H9 (cell line): ENCODE measurements around the gene NUBPL. TPM values are rescaled to one million over a fixed set of nuclear protein-coding genes. Genes with fewer than 3 reads are reported as not detected.

Experiments used
- DNase-seq: peaks from one replicate; pipeline ENCODE4 v3.0.0-alpha.2; 2017
- H2AFZ ChIP-seq: one replicate; pipeline ENCODE4 v1.6.1; 2013; ENCODE audit warnings: mild to moderate bottlenecking, low read length, control low read depth, moderate library complexity
- H2AK5ac ChIP-seq: 2 replicates; pipeline ENCODE4 v1.6.1; 2013; ENCODE audit warnings: low read length, control low read depth, mixed read lengths; ENCODE audit not compliant: insufficient read length
- H2BK120ac ChIP-seq: one replicate; pipeline ENCODE4 v1.6.1; 2013; ENCODE audit warnings: low read depth, mild to moderate bottlenecking, low read length, control low read depth, inconsistent platforms; ENCODE audit not compliant: poor library complexity, severe bottlenecking
- H2BK12ac ChIP-seq: 2 replicates; pipeline ENCODE4 v1.6.1; 2013; ENCODE audit warnings: low read length, control low read depth, mixed read lengths, low read depth; ENCODE audit not compliant: insufficient read length
- H2BK15ac ChIP-seq: 2 replicates; pipeline ENCODE4 v1.6.1; 2013; ENCODE audit warnings: low read depth, low read length, control low read depth
- H2BK20ac ChIP-seq: one replicate; pipeline ENCODE4 v1.6.1; 2013; ENCODE audit warnings: low read depth, mild to moderate bottlenecking, low read length, control low read depth, inconsistent platforms; ENCODE audit not compliant: poor library complexity, severe bottlenecking
- H2BK5ac ChIP-seq: 2 replicates; pipeline ENCODE4 v1.6.1; 2013; ENCODE audit warnings: low read length, control low read depth, mixed read lengths; ENCODE audit not compliant: insufficient read length
- H3K14ac ChIP-seq: 2 replicates; pipeline ENCODE4 v1.6.1; 2013; ENCODE audit warnings: low read length, control low read depth; ENCODE audit not compliant: insufficient read depth
- H3K18ac ChIP-seq: 2 replicates; pipeline ENCODE4 v1.6.1; 2013; ENCODE audit warnings: low read depth, mild to moderate bottlenecking, mixed read lengths, low read length, control low read depth; ENCODE audit not compliant: insufficient read length
- H3K23ac ChIP-seq: 2 replicates; pipeline ENCODE4 v1.6.1; 2013; ENCODE audit warnings: low read length, control low read depth, mixed read lengths, low read depth; ENCODE audit not compliant: insufficient read length
- H3K23me2 ChIP-seq: 2 replicates; pipeline ENCODE4 v1.6.1; 2013; ENCODE audit warnings: low read depth, mild to moderate bottlenecking, mixed read lengths, low read length, control low read depth; ENCODE audit not compliant: insufficient read length, poor library complexity, severe bottlenecking
- H3K27ac ChIP-seq: 2 replicates; pipeline ENCODE4 v1.5.1; 2013; ENCODE audit warnings: low read length, control low read depth, mixed read lengths, low read depth; ENCODE audit not compliant: insufficient read length
- H3K27me3 ChIP-seq: 2 replicates; pipeline ENCODE4 v1.6.1; 2013; ENCODE audit warnings: low read length, control low read depth, inconsistent platforms; ENCODE audit not compliant: insufficient read depth
- H3K4ac ChIP-seq: 2 replicates; pipeline ENCODE4 v1.6.1; 2013; ENCODE audit warnings: low read depth, mild to moderate bottlenecking, control low read depth, inconsistent platforms, low read length, moderate library complexity
- H3K4me1 ChIP-seq: 2 replicates; pipeline ENCODE4 v1.6.1; 2013; ENCODE audit warnings: low read length, control low read depth, inconsistent platforms; ENCODE audit not compliant: insufficient read depth
- H3K4me2 ChIP-seq: 2 replicates; pipeline ENCODE4 v1.6.1; 2013; ENCODE audit warnings: low read length, control low read depth, mixed read lengths; ENCODE audit not compliant: insufficient read length, insufficient read depth
- H3K56ac ChIP-seq: 2 replicates; pipeline ENCODE4 v1.6.1; 2013; ENCODE audit warnings: low read depth, mild to moderate bottlenecking, mixed read lengths, low read length, control low read depth; ENCODE audit not compliant: insufficient read length
- H3K79me1 ChIP-seq: 2 replicates; pipeline ENCODE4 v1.6.1; 2013; ENCODE audit warnings: low read depth, mild to moderate bottlenecking, moderate library complexity, low read length, control low read depth, inconsistent platforms; ENCODE audit not compliant: insufficient read depth, poor library complexity, severe bottlenecking
- H3K79me2 ChIP-seq: 2 replicates; pipeline ENCODE4 v1.6.1; 2013; ENCODE audit warnings: low read length, control low read depth, inconsistent platforms; ENCODE audit not compliant: insufficient read depth
- H3K9ac ChIP-seq: 2 replicates; pipeline ENCODE4 v1.6.1; 2013; ENCODE audit warnings: low read length, control low read depth, mixed read lengths; ENCODE audit not compliant: insufficient read length; ENCODE audit errors: extremely low read depth
- H3K9me3 ChIP-seq: one replicate; pipeline ENCODE4 v1.6.1; 2013; ENCODE audit warnings: low read depth, low read length, inconsistent platforms; ENCODE audit not compliant: control insufficient read depth
- H3T11ph ChIP-seq: one replicate; pipeline ENCODE4 v1.6.1; 2013; ENCODE audit warnings: mild to moderate bottlenecking, low read length, control low read depth, inconsistent platforms
- H4K20me1 ChIP-seq: one replicate; pipeline ENCODE4 v1.6.1; 2013; ENCODE audit not compliant: control insufficient read depth, insufficient read length, insufficient read depth
- H4K5ac ChIP-seq: 2 replicates; pipeline ENCODE4 v1.6.1; 2013; ENCODE audit warnings: low read depth, mild to moderate bottlenecking, mixed read lengths, low read length, control low read depth; ENCODE audit not compliant: insufficient read length
- H4K8ac ChIP-seq: replicated peaks from 2 replicates; pipeline ENCODE4 v1.6.1; 2013; ENCODE audit warnings: low read length, control low read depth, mixed read lengths, low read depth; ENCODE audit not compliant: insufficient read length
- H4K91ac ChIP-seq: 2 replicates; pipeline ENCODE4 v1.6.1; 2013; ENCODE audit warnings: low read depth, mild to moderate bottlenecking, moderate library complexity, mixed read lengths, low read length, control low read depth; ENCODE audit not compliant: insufficient read length
- H3K27ac Mint-ChIP-seq, 3 experiments: 2 replicates in 2 of 3; 3 replicates in 1 of 3; pipeline ENCODE4 v1.8.0; 2020 to 2021; ENCODE audit warnings: mixed read lengths in 3 of 3, mild to moderate bottlenecking in 1 of 3, moderate library complexity in 1 of 3
- H3K27me3 Mint-ChIP-seq: 2 replicates; pipeline ENCODE4 v1.8.0; 2021; ENCODE audit warnings: low read depth, mild to moderate bottlenecking, moderate library complexity, mixed read lengths
- H3K36me3 Mint-ChIP-seq, 3 experiments: 2 replicates in 2 of 3; 3 replicates in 1 of 3; pipeline ENCODE4 v1.8.0; 2020 to 2021; ENCODE audit warnings: low read depth in 3 of 3, mixed read lengths in 3 of 3; ENCODE audit not compliant: insufficient read depth in 1 of 3
- H3K4me1 Mint-ChIP-seq, 2 experiments: 2 replicates each; pipeline ENCODE4 v1.8.0; 2020; ENCODE audit warnings: mixed read lengths in 2 of 2
- H3K4me3 Mint-ChIP-seq, 2 experiments: 2 replicates in 1 of 2; 3 replicates in 1 of 2; pipeline ENCODE4 v1.8.0; 2020 to 2021; ENCODE audit warnings: mild to moderate bottlenecking in 2 of 2, mixed read lengths in 2 of 2, moderate library complexity in 1 of 2
- H3K9me3 Mint-ChIP-seq, 2 experiments: 2 replicates in 1 of 2; 3 replicates in 1 of 2; pipeline ENCODE4 v1.8.0; 2020; ENCODE audit warnings: mild to moderate bottlenecking in 2 of 2, mixed read lengths in 2 of 2, moderate library complexity in 1 of 2
- WGBS: extraction: QIAGEN DNeasy Blood & Tissue Kit; methylation state at CpG from one replicate; pipeline ENCODE4 v1.1.7; 2013; ENCODE audit warnings: missing lambda C conversion rate, low lambda C conversion rate, mixed read lengths; ENCODE audit not compliant: insufficient read length; ENCODE audit errors: extremely low coverage; 5-methylcytosine and 5-hydroxymethylcytosine counted together
- total RNA-seq: library from RNA; stranded (reverse); gene quantifications from 2 replicates; pipeline ENCODE4 v1.2.1, GENCODE V29; 2021
- TF ChIP-seq, protein P1 (sequence below): fragments of 200-600 bp; sonication (generic); conservative IDR thresholded peaks from 3 replicates; pipeline ENCODE4 v1.8.0; 2021; ENCODE audit warnings: antibody characterized with exemption, mild to moderate bottlenecking

The NUBPL gene
- total RNA-seq, 1 experiment from 2014 or later, result 14.8 TPM

DNA sequence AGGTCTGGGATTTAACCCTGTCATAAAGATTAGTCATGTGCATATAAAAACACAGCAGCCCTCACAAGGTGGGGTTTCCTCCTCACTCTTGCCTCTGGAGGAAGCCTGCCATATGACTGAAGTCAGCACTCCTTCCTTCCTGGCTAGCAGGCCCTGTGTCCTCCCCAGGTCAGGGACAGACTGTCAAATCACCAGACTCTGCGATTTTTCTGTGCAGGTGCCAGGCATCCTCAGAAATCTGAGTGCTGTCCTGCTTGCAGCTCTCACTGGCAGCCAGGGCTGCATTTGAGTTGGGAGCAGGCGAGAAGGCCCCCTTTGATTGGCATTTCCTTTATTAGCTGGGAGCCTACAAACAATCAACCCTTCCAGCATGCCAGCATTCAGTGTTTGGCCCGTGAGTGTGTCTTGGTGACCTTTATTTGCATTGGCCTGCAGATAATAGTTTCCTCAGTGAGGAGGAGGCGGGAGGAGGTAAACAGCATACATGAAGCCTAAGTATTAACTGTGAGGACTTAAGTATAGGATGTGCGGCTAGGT, 332.1 kb downstream of the NUBPL start:
- no peaks in the 10 kb centered on the region for H3K79me1 ChIP-seq
- Mint-ChIP-seq H3K36me3 (no peaks in the 10 kb centered on the region), H3K27ac (peak overlapping the region in 1 of 3 experiments; percentile 34; a peak in 1 of 7 replicates), H3K27me3 (no peaks in the 10 kb centered on the region; the same call in 1 of the 2 replicates), H3K9me3 (no peaks in the 10 kb centered on the region; a peak in 1 of 5 replicates), H3K4me3 (no peak overlapping the region), H3K4me1 (peaks cover 35 to 37% of the 10 kb centered on the region in 2 experiments)
- no peaks in the 10 kb centered on the region for H3K79me2 ChIP-seq
- H3K14ac ChIP-seq, result peak overlapping the region; percentile 19; the same call in 1 of the 2 replicates
- no peak overlapping the region for H2BK15ac ChIP-seq
- DNase-seq, result no peak
- H3K4me1 ChIP-seq, result peaks cover 5% of the 10 kb centered on the region; the same call in 1 of the 2 replicates
- no peak overlapping the region for H4K8ac ChIP-seq
- H3K9me3 ChIP-seq, result no peaks in the 10 kb centered on the region
- no peak overlapping the region for H3K18ac ChIP-seq
- H2AK5ac ChIP-seq, result no peak overlapping the region
- no peaks in the 10 kb centered on the region for H3K27me3 ChIP-seq
- H3K4ac ChIP-seq, result no peak overlapping the region
- no peak overlapping the region for H4K5ac ChIP-seq
- H3K9ac ChIP-seq, result no peak overlapping the region
- no peaks in the 10 kb centered on the region for H3K23me2 ChIP-seq
- H2BK12ac ChIP-seq, result no peak overlapping the region
- H3K23ac ChIP-seq, result no peak overlapping the region
- H3K27ac ChIP-seq, result no peak overlapping the region
- WGBS, result no CpG with 5 or more reads among the region's 5 CpGs
- H2AFZ ChIP-seq, result no peak overlapping the region
- no peak overlapping the region for H2BK120ac ChIP-seq
- H3T11ph ChIP-seq, result no peak overlapping the region
- H3K56ac ChIP-seq, result no peak overlapping the region
- H4K20me1 ChIP-seq, result no peaks in the 10 kb centered on the region
- no peak overlapping the region for H4K91ac ChIP-seq
- H3K4me2 ChIP-seq, result no peak overlapping the region
- TF ChIP-seq, protein P1, sequence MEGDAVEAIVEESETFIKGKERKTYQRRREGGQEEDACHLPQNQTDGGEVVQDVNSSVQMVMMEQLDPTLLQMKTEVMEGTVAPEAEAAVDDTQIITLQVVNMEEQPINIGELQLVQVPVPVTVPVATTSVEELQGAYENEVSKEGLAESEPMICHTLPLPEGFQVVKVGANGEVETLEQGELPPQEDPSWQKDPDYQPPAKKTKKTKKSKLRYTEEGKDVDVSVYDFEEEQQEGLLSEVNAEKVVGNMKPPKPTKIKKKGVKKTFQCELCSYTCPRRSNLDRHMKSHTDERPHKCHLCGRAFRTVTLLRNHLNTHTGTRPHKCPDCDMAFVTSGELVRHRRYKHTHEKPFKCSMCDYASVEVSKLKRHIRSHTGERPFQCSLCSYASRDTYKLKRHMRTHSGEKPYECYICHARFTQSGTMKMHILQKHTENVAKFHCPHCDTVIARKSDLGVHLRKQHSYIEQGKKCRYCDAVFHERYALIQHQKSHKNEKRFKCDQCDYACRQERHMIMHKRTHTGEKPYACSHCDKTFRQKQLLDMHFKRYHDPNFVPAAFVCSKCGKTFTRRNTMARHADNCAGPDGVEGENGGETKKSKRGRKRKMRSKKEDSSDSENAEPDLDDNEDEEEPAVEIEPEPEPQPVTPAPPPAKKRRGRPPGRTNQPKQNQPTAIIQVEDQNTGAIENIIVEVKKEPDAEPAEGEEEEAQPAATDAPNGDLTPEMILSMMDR, result no peak
- H2BK20ac ChIP-seq, result no peak overlapping the region
- H2BK5ac ChIP-seq, result no peak overlapping the region
